Lower lobe of right lung (tissue), 2 donors: ENCODE measurements around the gene TTYH1. TPM values are rescaled to one million over a fixed set of nuclear protein-coding genes. Genes with fewer than 3 reads are reported as not detected.

ENCODE experiments used
- ATAC-seq, 2 donors: fragments of 200-7000 bp; cut with Tn5 transposase; one replicate each; pipeline ENCODE4 v1.9.1; 2020 to 2022; ENCODE audit warnings: mild to moderate bottlenecking in 2 of 2, moderate library complexity in 2 of 2
- DNase-seq: peaks from one replicate; pipeline ENCODE4 v3.0.0-alpha.2; 2020
- H3K27ac ChIP-seq: fragments of 200-600 bp; one replicate; pipeline ENCODE4 v1.8.0; 2022
- H3K27me3 ChIP-seq: fragments of 200-600 bp; one replicate; pipeline ENCODE4 v1.8.0; 2022; ENCODE audit warnings: low read depth
- H3K36me3 ChIP-seq: fragments of 200-600 bp; one replicate; pipeline ENCODE4 v1.8.0; 2022; ENCODE audit warnings: mild to moderate bottlenecking
- H3K4me1 ChIP-seq: fragments of 200-600 bp; one replicate; pipeline ENCODE4 v1.8.0; 2022
- H3K4me3 ChIP-seq: fragments of 200-600 bp; one replicate; pipeline ENCODE4 v1.8.0; 2022; ENCODE audit warnings: mild to moderate bottlenecking
- H3K9me3 ChIP-seq: fragments of 200-600 bp; one replicate; pipeline ENCODE4 v1.8.0; 2022
- intact Hi-C: fragments of 100-400 bp; cut with DNase I; formaldehyde crosslinking; loops from one replicate; pipeline ENCODE4 v1.11.0; 2022
- total RNA-seq: library from RNA; stranded (reverse); fragmentation: NEBNext Ultra II Directional; extraction: Animal tissue kit (Norgen Biotek cat#: 25700); gene quantifications from one replicate; pipeline ENCODE4 v1.2.1, GENCODE V29; 2021
- TF ChIP-seq, protein P1 (sequence below): fragments of 200-600 bp; IDR thresholded peaks from one replicate; pipeline ENCODE4 v1.8.0; 2022; ENCODE audit warnings: antibody characterized with exemption, mild to moderate bottlenecking
- donor health status: DM: no; HTN: yes; CAD: no; lungs with severe emphysema.

The TTYH1 gene
- total RNA-seq, 1 donor from 2014 or later: not detected

DNA sequence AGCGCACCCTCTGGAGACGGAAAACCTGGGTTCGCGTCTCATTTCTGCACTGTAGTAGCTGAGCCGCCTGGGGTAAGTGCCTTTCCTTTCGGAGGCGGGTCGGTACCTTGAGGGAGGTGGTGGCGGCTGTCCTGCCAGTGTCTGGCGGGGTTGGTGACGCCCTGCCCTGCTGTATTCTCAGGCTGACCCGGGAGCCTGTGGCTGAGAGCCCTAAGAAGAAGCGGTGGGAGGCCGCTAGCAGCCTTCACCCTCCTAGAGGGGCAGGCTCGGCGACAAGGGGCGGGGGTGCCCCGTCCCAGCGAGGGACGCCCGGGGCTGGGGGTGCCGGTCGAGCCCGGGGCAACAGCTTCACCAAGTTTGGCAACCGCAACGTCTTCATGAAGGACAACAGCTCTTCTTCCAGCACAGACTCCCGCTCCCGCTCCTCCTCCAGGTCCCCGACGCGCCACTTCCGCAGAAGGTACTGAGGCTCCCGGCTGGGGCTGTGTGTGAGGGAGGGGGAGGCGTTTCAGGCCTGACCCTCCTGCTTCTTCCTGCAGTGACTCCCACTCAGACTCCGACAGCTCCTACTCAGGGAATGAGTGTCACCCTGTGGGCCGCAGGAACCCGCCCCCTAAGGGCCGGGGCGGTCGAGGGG is 40.6 kb downstream of the TTYH1 start:
- ATAC-seq: no peak
- H3K27ac ChIP-seq: no peak overlapping the region
- no peaks in the 10 kb centered on the region for H3K9me3 ChIP-seq
- intact Hi-C loops: no loop called here
- H3K27me3 ChIP-seq: no peaks in the 10 kb centered on the region
- H3K4me3 ChIP-seq: no peak overlapping the region
- TF ChIP-seq, protein P1, sequence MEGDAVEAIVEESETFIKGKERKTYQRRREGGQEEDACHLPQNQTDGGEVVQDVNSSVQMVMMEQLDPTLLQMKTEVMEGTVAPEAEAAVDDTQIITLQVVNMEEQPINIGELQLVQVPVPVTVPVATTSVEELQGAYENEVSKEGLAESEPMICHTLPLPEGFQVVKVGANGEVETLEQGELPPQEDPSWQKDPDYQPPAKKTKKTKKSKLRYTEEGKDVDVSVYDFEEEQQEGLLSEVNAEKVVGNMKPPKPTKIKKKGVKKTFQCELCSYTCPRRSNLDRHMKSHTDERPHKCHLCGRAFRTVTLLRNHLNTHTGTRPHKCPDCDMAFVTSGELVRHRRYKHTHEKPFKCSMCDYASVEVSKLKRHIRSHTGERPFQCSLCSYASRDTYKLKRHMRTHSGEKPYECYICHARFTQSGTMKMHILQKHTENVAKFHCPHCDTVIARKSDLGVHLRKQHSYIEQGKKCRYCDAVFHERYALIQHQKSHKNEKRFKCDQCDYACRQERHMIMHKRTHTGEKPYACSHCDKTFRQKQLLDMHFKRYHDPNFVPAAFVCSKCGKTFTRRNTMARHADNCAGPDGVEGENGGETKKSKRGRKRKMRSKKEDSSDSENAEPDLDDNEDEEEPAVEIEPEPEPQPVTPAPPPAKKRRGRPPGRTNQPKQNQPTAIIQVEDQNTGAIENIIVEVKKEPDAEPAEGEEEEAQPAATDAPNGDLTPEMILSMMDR: no peak
- DNase-seq: no peak
- peaks cover 38% of the 10 kb centered on the region for H3K4me1 ChIP-seq
- peaks cover 100% of the 10 kb centered on the region for H3K36me3 ChIP-seq

DNA sequence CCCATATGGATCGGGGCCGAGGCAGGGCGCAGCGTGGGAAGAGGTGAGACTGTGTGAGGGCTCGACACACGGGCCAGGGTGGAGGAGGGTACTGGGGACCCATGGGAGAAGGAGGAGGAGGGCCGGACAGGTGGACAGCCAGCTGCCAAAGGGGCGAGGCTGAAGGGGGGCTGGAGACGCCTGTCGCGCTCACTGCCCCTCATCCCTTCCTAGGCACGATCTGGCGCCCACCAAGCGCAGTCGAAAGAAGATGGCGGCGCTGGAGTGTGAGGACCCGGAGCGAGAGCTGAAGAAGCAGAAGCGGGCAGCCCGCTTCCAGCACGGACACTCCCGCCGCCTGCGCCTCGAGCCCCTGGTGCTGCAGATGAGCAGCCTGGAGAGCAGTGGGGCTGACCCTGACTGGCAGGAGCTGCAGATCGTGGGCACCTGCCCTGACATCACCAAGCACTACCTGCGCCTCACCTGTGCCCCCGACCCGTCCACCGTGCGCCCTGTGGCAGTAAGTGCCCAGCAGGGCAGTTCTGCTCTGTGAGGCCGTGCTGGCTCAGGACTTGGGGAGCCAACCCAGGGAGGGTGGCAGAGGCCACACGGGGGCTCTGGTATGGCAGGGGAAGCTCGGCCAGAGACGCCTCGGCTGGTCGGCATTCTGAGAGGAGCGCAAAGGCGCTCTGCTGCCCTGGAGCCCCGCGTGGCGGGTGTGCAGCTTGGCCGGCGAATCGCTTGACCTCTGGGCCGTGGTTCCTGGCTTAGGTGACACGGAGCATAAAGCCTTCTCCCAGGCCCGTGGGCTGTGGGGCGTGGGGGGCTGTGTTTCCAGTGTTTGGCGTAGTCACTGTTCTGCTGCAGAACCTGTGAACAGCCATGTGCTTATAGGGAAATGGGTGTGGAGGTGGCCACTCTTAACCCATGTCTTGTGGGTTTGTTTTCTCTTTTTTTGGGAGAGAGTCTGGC is 41.4 kb downstream of the TTYH1 start:
- no peak for DNase-seq
- TF ChIP-seq, protein P1: no peak
- peaks cover 100% of the 10 kb centered on the region for H3K36me3 ChIP-seq
- no peak for ATAC-seq
- no peak overlapping the region for H3K4me3 ChIP-seq
- intact Hi-C loops: no loop called here
- H3K4me1 ChIP-seq: peaks cover 38% of the 10 kb centered on the region
- H3K27ac ChIP-seq: no peak overlapping the region
- no peaks in the 10 kb centered on the region for H3K9me3 ChIP-seq
- H3K27me3 ChIP-seq: no peaks in the 10 kb centered on the region

DNA sequence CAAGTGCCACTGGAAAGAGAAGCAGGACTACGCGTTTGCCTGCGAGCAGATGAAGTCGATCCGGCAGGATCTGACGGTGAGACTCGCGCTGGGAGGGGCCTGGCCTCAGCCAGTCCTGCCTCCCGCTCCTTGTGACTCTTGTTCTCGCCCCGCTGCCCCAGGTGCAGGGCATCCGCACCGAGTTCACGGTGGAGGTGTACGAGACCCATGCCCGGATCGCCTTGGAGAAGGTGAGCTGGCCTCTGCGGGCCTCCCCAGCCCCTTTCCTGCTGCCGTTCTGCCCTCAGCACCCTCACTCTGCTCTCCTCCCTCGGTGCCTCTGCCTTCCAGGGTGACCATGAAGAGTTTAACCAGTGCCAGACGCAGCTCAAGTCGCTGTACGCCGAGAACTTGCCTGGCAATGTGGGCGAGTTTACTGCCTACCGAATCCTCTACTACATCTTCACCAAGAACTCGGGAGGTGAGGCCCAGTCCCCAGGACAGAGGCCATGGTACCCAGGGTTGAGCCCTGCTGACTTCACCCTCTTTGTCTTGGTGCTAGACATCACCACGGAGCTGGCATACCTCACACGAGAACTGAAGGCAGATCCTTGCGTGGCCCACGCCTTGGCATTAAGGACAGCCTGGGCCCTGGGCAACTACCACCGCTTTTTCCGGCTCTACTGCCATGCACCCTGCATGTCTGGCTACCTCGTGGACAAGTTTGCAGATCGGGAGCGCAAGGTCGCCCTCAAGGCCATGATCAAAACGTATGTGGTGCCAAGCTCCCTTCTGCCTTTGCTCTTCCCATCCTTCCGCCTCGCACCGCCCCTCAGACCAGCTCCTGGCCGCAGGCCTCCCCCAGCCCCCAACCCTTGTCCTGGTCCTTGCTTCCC is 42.7 kb downstream of the TTYH1 start:
- Histone ChIP-seq H3K27me3 (no peaks in the 10 kb centered on the region), H3K36me3 (peaks cover 93% of the 10 kb centered on the region), H3K27ac (no peak overlapping the region), H3K4me1 (peaks cover 43% of the 10 kb centered on the region), H3K9me3 (no peaks in the 10 kb centered on the region), H3K4me3 (no peak overlapping the region)
- intact Hi-C loops: no loop called here
- no peak for ATAC-seq
- TF ChIP-seq, protein P1: no peak
- DNase-seq: no peak

DNA sequence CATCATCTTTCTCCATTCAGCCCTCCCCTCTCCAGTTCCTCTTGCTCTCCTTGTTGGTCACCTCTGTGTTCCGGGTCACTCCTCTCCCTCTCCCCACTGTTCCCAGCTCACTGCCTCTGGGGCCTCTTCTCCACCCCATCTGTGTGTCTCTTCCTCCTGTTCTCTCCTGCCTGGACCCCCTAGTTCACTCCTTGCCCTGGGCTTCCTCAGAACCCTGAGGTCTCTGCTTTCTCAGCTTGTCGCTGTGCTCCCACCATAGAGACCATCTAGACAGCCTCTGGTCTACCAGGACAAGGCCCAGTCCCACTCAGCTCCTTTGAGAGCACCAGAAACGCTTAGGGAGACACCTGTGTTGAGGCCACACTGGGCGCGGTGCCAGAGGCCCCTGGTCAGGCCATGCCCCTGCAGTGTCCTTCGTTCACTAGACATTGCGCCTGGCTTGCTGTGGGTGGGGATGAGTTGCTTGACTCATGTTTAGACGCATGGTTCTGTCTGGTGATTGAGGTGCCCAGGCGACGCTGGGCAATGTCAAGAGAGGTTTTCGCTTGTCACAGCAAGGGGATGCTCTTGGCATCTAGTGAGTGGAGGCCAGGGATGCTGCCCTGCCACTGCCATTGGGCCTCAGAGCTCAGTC is 43.5 kb downstream of the TTYH1 start:
- DNase-seq (no peak), ATAC-seq (no peak)
- no peak overlapping the region for H3K27ac ChIP-seq

More for the DNA sequence above, 43.5 kb downstream of the TTYH1 start:
- TF ChIP-seq, protein P1: no peak
- intact Hi-C loops: no loop called here
- Histone ChIP-seq H3K9me3 (no peaks in the 10 kb centered on the region), H3K27me3 (no peaks in the 10 kb centered on the region), H3K4me3 (no peak overlapping the region), H3K36me3 (peaks cover 85% of the 10 kb centered on the region), H3K4me1 (peaks cover 43% of the 10 kb centered on the region)
